ENCODE results near the gene MYOZ2.
"Not testable (repeated sequence)": the region's sequence is repeated elsewhere in the genome, so short reads cannot be mapped to it uniquely, and the experiment has no call there.

Gene MYOZ2

GRCh38 chr4:119130365-119131065 lies 5.1 kb upstream of the MYOZ2 start:
- DNase-seq: no peak

DNA sequence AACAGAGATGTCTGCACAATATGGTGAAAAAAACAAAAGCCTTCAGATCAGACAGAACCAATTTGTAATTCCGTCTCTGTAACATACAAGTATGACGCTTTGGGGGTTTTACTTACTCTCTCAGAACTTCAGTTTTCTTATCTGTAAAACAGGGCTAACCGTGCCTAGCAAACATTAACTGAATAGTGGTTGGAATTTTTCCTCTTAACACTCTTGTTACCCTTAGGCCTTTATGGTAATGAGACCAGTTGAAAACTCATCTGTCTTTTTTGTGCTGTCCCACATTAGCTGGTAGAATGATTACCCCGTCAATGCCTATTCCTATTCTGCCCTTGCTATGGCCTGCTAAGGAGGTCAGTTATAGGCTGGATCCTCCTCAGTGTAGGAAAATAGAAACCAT lies 4.5 kb upstream of the MYOZ2 start:
- DNase-seq: no peak

DNA sequence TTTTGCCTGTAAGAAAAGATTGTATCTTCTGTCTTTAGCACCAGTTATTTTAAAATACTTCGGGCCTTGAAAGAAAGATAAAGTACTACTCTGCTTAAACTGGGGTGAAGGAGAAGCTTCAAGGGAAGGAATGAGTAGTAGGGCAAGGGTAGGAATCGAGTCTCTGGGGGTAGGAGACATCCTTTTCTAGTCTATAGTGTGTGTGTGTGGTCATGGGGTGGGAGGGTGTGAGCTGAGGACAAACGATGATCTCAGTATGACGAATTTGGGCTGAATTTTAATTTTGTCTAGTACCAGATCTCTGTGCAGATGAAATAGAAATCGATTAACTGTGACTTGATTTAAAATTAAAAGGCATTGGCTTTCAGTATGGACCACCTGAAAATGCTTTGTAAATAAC lies 3.3 kb upstream of the MYOZ2 start:
- DNase-seq: no peak

GRCh38 chr4:119136546-119136945 lies 914 bp downstream of the MYOZ2 start:
- DNase-seq: no peak

DNA sequence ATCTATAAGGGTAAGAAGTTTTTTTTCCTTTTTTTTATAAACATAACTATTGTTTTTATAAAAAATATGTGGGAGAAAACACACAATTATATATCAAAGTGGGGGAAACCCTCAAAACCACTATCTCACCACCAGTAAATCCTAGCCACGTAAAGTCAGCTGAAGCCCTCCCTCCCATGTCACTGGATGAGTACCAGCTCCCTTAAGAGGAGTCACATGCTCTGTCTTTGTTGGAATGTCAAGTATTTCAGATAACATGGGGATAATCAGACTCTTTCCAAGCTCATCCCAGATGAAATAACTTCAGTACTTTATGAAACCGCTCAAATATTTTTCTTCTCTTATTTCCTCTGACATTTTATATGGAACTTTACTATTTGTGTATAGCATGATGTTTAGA lies 2.4 kb downstream of the MYOZ2 start:
- DNase-seq: no peak

- DNase-seq: no peak
Measured at GRCh38 chr4:119139311-119139710, 3.7 kb downstream of the MYOZ2 start.

DNA sequence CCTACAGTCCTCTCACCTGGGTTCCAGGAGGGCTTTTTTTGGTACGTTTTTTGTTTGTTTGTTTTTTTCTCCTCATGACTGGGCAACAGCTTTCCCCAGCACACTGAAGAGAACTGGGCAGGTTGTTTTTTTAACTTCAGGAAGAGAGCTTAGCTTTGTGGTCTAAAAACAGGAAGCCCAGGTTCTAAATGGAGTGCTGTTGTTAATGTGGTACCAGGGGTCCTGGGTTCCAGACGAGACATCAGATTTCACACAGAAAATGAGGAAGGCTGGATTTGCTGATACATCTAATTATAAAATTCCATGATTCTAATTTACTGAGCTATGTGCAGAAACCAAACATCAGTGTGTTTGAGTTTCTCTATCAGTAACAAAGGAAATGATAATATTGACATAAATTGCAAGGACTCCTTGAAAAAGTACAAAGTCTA lies 4.2 kb downstream of the MYOZ2 start:
- no peak for DNase-seq

DNA sequence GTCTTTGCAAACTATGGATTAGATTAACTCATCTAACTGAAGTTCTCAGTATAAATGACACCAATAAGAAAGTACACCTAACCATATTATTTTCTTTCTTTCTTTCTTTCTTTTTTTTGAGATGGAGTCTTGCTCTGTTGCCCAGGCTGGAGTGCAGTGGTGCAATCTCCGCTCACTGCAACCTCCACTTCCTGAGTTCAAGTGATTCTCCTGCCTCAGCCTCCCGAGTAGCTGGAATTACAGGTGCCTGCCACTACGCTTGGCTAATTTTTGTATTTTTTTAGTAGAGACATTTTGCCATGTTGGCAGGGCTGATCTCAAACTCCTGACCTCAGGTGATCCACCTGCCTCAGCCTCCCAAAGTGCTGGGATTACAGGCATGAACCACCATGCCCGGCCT lies 5.7 kb downstream of the MYOZ2 start:
- not testable (repeated sequence) for DNase-seq

DNA sequence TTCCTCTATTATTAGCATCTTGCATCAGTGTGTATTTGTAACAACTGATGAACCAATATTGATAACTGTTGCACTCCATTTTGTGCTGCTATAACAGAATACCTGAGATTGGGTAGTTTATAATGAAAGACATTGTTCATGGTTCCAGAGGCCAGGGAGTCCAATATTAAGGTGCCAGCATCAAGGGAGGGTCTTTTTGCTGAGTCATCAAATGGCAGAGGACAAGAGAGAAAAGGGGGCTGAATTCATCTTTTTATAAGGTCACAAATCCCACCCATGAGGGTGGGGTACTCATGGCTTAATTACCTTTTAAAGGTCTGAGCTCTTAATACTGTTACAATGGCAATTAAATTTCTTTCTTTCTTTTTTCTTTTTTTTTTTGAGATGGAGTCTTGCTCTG lies 7.2 kb downstream of the MYOZ2 start:
- DNase-seq: no peak

- not testable (repeated sequence) for DNase-seq
Measured at GRCh38 chr4:119143341-119143740, 7.7 kb downstream of the MYOZ2 start.

- DNase-seq: no peak
Measured at GRCh38 chr4:119149110-119149509, 13.5 kb downstream of the MYOZ2 start.

DNA sequence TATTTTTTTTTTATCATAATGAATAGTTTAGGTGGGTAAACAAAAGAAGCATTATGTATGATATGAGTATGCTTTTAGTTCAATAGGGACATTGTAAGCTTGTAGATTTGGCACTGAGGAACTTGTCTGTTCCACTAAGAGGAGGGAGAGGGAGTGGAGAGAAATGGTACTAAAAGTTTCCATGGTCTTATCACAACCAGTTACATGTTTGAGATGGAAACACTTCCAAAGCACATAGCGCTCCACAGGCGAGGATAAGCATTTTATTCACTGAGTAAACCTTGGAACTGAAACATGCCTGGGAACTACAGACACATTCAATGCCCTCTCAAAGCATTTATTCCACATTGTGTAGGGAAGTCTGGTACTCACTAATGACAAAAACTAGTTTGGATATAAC lies 15.5 kb downstream of the MYOZ2 start:
- DNase-seq: no peak

- no peak for DNase-seq
Measured at GRCh38 chr4:119152741-119153140, 17.1 kb downstream of the MYOZ2 start.

DNA sequence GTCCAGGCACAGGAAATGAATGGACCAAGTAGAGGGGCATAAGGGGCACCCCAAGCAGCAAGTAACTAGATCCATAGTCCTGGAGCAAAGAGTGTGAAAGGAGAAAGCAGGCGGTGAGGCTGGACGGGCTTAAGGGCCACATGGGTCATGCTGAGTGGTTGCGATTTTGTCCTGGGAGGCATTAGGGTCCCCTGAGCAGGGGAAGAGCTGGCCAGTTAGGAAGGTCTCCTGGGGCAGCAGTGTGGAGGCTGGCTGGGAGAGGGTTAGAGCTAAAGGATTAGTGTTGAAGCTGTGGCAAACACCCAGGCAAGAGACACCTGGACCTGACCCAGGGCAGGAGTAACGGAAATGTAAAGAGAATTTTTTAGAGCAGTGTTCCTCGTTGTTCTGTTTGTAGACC lies 26.5 kb downstream of the MYOZ2 start:
- DNase-seq: no peak

DNA sequence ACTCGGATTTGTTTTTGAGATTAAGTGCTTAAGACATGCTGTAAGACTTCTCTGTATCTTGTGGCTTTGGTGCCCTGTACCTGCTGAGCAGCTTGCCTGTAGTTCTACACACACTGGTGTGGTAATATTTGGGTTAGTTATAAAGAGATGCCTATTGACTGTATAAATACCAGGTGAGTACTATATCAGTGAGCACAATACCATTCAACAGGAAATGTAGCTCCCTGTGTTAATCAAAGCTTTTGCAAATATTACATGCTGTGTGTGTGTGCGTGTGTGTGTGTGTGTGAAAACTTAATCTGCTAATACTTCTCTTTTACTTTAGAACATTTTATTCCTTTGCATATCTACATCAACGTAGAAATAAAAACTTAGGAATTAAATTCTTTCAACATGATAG lies 30.1 kb downstream of the MYOZ2 start:
- no peak for DNase-seq

DNA sequence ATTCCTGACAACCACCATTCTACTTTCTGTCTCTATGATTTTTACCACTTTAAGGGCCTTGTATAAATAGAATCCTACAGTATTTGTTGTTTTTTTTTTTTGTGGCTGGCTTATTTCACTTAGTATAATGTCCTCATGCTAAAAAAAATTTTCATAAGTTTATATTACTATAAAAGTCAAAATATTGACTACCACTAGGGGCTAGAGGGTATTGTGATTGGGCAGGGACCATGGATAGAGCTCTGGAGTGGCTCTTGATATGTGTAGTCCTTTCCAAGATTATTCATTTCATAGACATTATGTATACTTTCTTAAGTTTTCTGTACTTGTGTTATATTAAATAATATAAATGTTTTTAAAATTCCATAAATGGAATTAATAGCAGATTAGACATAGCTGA lies 34.6 kb downstream of the MYOZ2 start:
- no peak for DNase-seq

DNA sequence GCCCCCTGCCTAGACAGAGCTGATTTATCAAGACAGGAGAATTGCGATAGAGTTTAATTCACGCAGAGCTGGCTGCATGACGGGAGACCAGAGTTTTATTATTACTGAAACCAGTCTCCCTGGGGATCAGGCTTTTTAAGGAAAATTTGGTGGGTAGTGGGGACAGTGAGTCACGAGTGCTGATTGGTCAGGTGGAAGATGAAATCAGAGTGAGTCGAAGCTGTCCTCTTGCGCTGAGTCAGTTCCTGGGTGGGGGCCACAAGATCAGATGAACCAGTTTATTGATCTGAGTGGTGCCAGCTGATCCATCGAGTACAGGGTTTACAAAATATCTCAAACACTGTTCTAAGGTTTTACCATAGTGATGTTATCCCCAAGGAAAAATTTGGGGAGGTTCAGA lies 36.6 kb downstream of the MYOZ2 start:
- DNase-seq: peak; percentile 24 to 28

DNA sequence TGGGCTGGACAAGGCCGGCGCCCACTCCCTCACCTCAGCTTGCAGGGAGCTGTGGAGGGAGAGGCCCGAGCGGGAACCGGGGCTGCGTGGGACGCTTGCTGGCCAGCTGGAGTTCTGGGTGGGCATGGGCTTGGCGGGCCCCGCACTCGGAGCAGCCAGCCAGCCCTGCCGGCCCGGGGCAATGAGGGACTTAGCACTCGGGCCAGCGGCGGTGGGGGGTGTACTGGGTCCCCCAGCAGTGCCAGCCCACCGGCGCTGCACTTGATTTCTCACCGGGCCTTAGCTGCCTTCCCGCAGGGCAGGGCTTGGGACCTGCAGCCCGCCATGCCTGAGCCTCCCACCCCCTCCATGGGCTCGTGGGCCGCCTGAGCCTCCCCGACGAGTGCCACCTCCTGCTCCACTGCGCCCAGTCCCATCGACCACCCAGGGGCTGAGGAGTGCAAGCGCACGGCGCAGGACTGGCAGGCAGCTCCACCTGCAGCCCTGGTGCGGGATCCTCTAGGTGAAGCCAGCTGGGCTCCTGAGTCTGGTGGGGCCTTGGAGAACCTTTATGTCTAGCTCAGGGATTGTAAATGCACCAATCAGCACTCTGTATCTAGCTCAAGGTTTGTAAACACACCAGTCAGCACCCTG lies 38.2 kb downstream of the MYOZ2 start:
- DNase-seq: not testable (repeated sequence)

GRCh38 chr4:119179011-119179410 lies 43.4 kb downstream of the MYOZ2 start:
- no peak for DNase-seq

GRCh38 chr4:119184128-119184527 lies 48.5 kb downstream of the MYOZ2 start:
- no peak for DNase-seq

GRCh38 chr4:119189638-119190037 lies 54.0 kb downstream of the MYOZ2 start:
- DNase-seq: no peak

DNA sequence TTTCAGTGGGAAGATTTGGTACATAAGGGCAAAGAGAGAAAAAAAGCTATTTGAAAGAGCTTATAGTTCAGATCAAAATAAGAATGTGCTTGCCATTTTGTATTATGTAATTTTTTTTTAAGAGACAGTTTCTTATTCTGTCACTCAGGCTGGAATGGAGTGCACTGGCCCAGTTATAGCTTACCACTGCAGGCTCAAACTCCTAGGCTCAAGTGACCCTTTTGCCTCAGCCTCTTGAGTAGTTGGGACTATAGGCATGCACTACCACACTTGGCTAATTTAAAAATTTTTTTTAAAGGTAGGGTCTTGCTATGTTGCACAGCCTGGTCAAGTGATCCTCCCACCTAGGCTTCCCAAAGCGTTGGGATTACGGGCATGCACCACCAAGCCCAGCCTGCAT lies 54.7 kb downstream of the MYOZ2 start:
- no peak for DNase-seq

- DNase-seq: no peak
Measured at GRCh38 chr4:119191505-119191904, 55.9 kb downstream of the MYOZ2 start.

GRCh38 chr4:119197772-119198212 lies 62.2 kb downstream of the MYOZ2 start:
- no peak for DNase-seq

- no peak for DNase-seq
Measured at GRCh38 chr4:119204916-119205315, 69.3 kb downstream of the MYOZ2 start.

Data from activated T-cell treated with anti-CD3 and anti-CD28 coated beads, Interleukin-2, amount 50 U/mL, for 48 hours (primary cell).